T-cell (primary cell): ENCODE results near the gene ZFAND3. TPM values are rescaled to one million over a fixed set of nuclear protein-coding genes. Genes with fewer than 3 reads are reported as not detected.

ENCODE experiments used
- ATAC-seq, 4 experiments: fragments of 200-7000 bp in 3 of 4; fragments of 150-1000 bp in 1 of 4; cut with Tn5 transposase; replicated peaks in 1 of 4; 1 replicate in 3 of 4; 2 replicates in 1 of 4; pipeline ENCODE4 v1.10.0; 2021; ENCODE audit warnings: moderate library complexity in 3 of 4, mild to moderate bottlenecking in 2 of 4, moderate number of reproducible peaks in 1 of 4
- CTCF ChIA-PET, 2 donors: fragments of 300-600 bp; sonication (Branson Sonifier 250); formaldehyde crosslinking; loops; one replicate each; lab custom pipeline; 2022; ENCODE audit warnings: antibody characterized with exemption in 2 of 2; lab: Charles Lee
- POLR2A ChIA-PET, 2 donors: fragments of 300-600 bp; sonication (Branson Sonifier 250); formaldehyde crosslinking; loops; one replicate each; lab custom pipeline; 2022; ENCODE audit warnings: antibody characterized with exemption in 2 of 2; lab: Charles Lee
- DNase-seq, 35 experiments: peaks; one replicate each; pipeline versions ENCODE4 v3.0.0 to v3.0.0-alpha.2; 2013 to 2023
- H3K27ac ChIP-seq: one replicate; pipeline ENCODE4 v1.5.1; 2013; ENCODE audit warnings: low read length
- H3K27me3 ChIP-seq, 2 experiments: replicated peaks in 1 of 2; 1 replicate in 1 of 2; 2 replicates in 1 of 2; pipeline versions ENCODE4 v1.6.1 to v1.7.0; 2013; ENCODE audit warnings: low read length in 1 of 2, mixed read lengths in 1 of 2; ENCODE audit not compliant: control insufficient read depth in 2 of 2, insufficient read depth in 2 of 2; ENCODE audit errors: extremely low read depth in 1 of 2
- H3K36me3 ChIP-seq, 2 donors: 1 replicate in 1 of 2; 2 replicates in 1 of 2; pipeline versions ENCODE4 v1.6.1 to v1.7.0; 2013; ENCODE audit warnings: low read length in 1 of 2; ENCODE audit not compliant: control insufficient read depth in 2 of 2, insufficient read depth in 1 of 2; ENCODE audit errors: extremely low read depth in 1 of 2
- H3K4me1 ChIP-seq, 2 experiments: 1 replicate in 1 of 2; 2 replicates in 1 of 2; pipeline versions ENCODE4 v1.6.1 to v1.7.0; 2013; ENCODE audit warnings: low read length in 2 of 2, mixed read lengths in 1 of 2; ENCODE audit not compliant: insufficient read depth in 2 of 2, control insufficient read depth in 1 of 2; ENCODE audit errors: extremely low read depth in 1 of 2
- H3K4me3 ChIP-seq, 2 donors: 1 replicate in 1 of 2; 2 replicates in 1 of 2; pipeline versions ENCODE4 v1.5.1 to v1.7.0; 2013; ENCODE audit warnings: mild to moderate bottlenecking in 2 of 2, low read length in 1 of 2, moderate library complexity in 1 of 2; ENCODE audit not compliant: control insufficient read depth in 1 of 2; ENCODE audit errors: extremely low read depth in 1 of 2
- H3K9me3 ChIP-seq: 2 replicates; pipeline ENCODE4 v1.7.0; 2013
- H3K27ac Mint-ChIP-seq, 2 donors: one replicate each; pipeline ENCODE4 v1.8.0; 2020 to 2021; ENCODE audit warnings: mild to moderate bottlenecking in 2 of 2, mixed read lengths in 2 of 2
- H3K27me3 Mint-ChIP-seq, 2 donors: one replicate each; pipeline ENCODE4 v1.8.0; 2021 to 2022; ENCODE audit warnings: mixed read lengths in 2 of 2
- H3K36me3 Mint-ChIP-seq: one replicate; pipeline ENCODE4 v1.8.0; 2021; ENCODE audit warnings: mixed read lengths
- H3K4me1 Mint-ChIP-seq, 3 donors: one replicate each; pipeline ENCODE4 v1.8.0; 2020 to 2022; ENCODE audit warnings: mixed read lengths in 3 of 3, mild to moderate bottlenecking in 1 of 3
- H3K4me3 Mint-ChIP-seq, 3 donors: one replicate each; pipeline ENCODE4 v1.8.0; 2020 to 2022; ENCODE audit warnings: mild to moderate bottlenecking in 3 of 3, mixed read lengths in 3 of 3, moderate library complexity in 3 of 3
- H3K9me3 Mint-ChIP-seq, 3 donors: one replicate each; pipeline ENCODE4 v1.8.0; 2020 to 2022; ENCODE audit warnings: mixed read lengths in 3 of 3
- WGBS: methylation state at CpG from one replicate; pipeline ENCODE4 v1.1.5; 2013; ENCODE audit warnings: missing lambda C conversion rate; ENCODE audit not compliant: insufficient coverage; 5-methylcytosine and 5-hydroxymethylcytosine counted together
- total RNA-seq, 35 experiments: library from RNA in 6 of 35; stranded (reverse) in 6 of 35; fragments of 120-200 nt in 1 of 35; gene quantifications; one replicate each; pipeline versions ENCODE4 v1.2.1 to v1.2.4 and lab custom pipeline; 2013 to 2026

Gene ZFAND3
- total RNA-seq, 5 donors from 2014 or later (not counting 1 experiment from before 2014, with no cell fraction given), result 35.6 to 59.3 (median 36.4) TPM

DNA sequence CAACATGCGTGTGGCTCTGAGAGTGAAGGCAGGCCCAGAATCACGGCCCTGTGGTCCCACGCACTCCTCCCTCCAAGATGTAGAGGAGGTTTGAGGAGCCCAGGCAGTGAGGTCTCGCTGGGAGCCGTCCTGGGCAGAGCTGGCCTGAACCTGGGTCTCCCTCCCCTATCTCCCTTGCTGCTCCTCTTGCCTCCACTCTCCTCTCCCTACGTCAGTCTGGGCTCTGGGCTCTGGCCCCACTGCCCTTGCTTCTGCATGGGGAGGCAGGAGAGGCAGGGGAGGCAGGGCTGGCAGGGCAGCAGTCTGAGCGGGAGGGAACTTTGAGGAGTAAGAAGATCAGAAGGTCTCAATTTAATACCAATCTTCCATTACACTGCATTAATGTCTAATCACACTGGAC lies 375.1 kb downstream of the ZFAND3 start:
- Mint-ChIP-seq H3K27me3 (no peaks in the 10 kb centered on the region), H3K9me3 (no peaks in the 10 kb centered on the region), H3K4me3 (no peak overlapping the region), H3K27ac (no peak overlapping the region), H3K36me3 (peaks cover 36% of the 10 kb centered on the region), H3K4me1 (peaks cover 0 to 2% (median 0%) of the 10 kb centered on the region in 3 donors)
- WGBS, result 100% methylated on average over 1 of the region's 7 CpGs
- CTCF ChIA-PET, result no interaction called here
- H3K4me3 ChIP-seq, result no peak overlapping the region
- H3K9me3 ChIP-seq, result no peaks in the 10 kb centered on the region
- no peaks in the 10 kb centered on the region for H3K27me3 ChIP-seq
- H3K27ac ChIP-seq, result no peak overlapping the region
- DNase-seq, result no peak
- H3K4me1 ChIP-seq, result no peaks in the 10 kb centered on the region
- peaks cover 5 to 6% of the 10 kb centered on the region in 2 donors for H3K36me3 ChIP-seq
- no peak for ATAC-seq
- POLR2A ChIA-PET, result interaction anchor here in 1 of 2 donors (0.6 kb wide), 2 partner anchors 113 to 154 kb away, joined by 3 read pairs; no protein-coding TSS in a partner anchor

DNA sequence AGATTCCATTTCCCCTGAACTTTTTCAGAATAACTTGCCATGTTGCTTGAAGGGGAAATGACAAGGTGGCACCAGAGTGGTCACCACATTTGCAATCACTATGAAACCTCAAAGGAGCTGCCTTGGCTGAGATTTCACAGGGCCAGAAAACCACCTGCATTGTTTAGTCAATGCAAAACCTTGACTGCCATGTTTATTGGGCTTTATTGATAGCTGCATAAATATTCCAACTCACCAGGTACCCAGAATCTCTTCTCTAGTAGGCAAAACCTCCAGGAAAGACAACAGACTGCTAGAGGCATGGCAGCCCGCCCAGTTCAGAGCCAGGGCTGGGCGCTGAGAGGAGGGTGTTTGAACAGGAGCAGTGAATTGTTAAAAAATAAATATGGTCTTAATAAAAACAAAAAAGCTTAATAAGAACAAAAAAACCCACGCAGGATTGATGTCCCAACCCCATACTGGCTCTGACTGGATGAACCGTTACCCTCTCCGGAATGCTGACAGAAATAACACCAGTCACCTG lies 375.6 kb downstream of the ZFAND3 start:
- ChIA-PET POLR2A (no interaction called here), CTCF (no interaction called here)
- Histone ChIP-seq H3K27ac (no peak overlapping the region), H3K36me3 (peaks cover 5 to 6% of the 10 kb centered on the region in 2 donors), H3K4me1 (no peaks in the 10 kb centered on the region), H3K9me3 (no peaks in the 10 kb centered on the region), H3K4me3 (no peak overlapping the region), H3K27me3 (no peaks in the 10 kb centered on the region)
- no peak overlapping the region for H3K27ac Mint-ChIP-seq
- no peaks in the 10 kb centered on the region for H3K9me3 Mint-ChIP-seq
- DNase-seq, result no peak
- peaks cover 0 to 2% (median 0%) of the 10 kb centered on the region in 3 donors for H3K4me1 Mint-ChIP-seq
- peaks cover 36% of the 10 kb centered on the region for H3K36me3 Mint-ChIP-seq
- no peaks in the 10 kb centered on the region for H3K27me3 Mint-ChIP-seq
- WGBS, result no CpG with 5 or more reads among the region's 5 CpGs
- no peak overlapping the region for H3K4me3 Mint-ChIP-seq
- ATAC-seq, result no peak

DNA sequence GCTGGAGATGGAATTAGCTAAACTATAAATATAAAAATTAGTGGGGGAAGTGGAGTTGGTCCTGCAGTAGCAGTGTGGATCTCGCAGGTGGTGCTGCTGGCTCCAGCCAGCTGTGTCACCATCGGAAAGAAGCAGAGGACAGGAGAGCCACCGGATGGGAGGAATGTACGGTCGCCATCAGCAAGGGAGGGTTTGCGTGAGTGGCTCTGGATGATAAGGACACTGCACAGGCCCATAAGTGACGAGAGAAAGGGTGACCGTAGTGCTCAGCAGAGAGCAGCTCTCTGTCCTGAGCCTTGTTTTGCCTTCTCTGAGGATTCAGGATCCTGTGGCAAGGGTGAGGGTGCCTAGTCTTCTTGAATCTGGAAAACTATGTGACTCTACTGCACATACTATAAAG lies 378.7 kb downstream of the ZFAND3 start:
- no peak overlapping the region for H3K4me3 ChIP-seq
- Mint-ChIP-seq H3K27me3 (no peaks in the 10 kb centered on the region), H3K4me3 (no peak overlapping the region), H3K27ac (no peak overlapping the region), H3K36me3 (peaks cover 26% of the 10 kb centered on the region), H3K4me1 (peaks cover 1 to 10% (median 3%) of the 10 kb centered on the region in 3 donors), H3K9me3 (no peaks in the 10 kb centered on the region)
- DNase-seq (no peak), ATAC-seq (no peak)
- no peaks in the 10 kb centered on the region for H3K27me3 ChIP-seq
- no peaks in the 10 kb centered on the region for H3K4me1 ChIP-seq
- no peak overlapping the region for H3K27ac ChIP-seq
- ChIA-PET POLR2A (no interaction called here), CTCF (no interaction called here)
- H3K9me3 ChIP-seq, result no peaks in the 10 kb centered on the region
- peaks cover 2 to 5% of the 10 kb centered on the region in 2 donors for H3K36me3 ChIP-seq
- WGBS, result 96% methylated on average over 8 of the region's 8 CpGs

Other genes with a start within 250 kb of the ZFAND3 start
- 10 to 100 TPM in 3 of 5 donors, 1 to 10 TPM in 1, under 1 TPM in 1; 0.37 to 35.3 (median 13.0) TPM for gene MDGA1, start 121.8 kb upstream of the ZFAND3 start, total RNA-seq